Stromal cell of bone marrow (primary cell): ENCODE measurements around the gene DOK1.

ENCODE experiments used
- DNase-seq: peaks from one replicate; pipeline ENCODE4 v3.0.0-alpha.2; 2012; ENCODE audit warnings: low read depth

The DOK1 gene

GRCh38 chr2:74525717-74526648, 28.5 kb upstream of the DOK1 start, which contains the start of gene DQX1:
DQX1 (minus strand) TSS chr2:74526231; CDS start chr2:74525729, 502 bp downstream.
- no peak for DNase-seq

GRCh38 chr2:74526649-74527230, 27.8 kb upstream of the DOK1 start:
- no peak for DNase-seq

GRCh38 chr2:74527741-74528140, 26.8 kb upstream of the DOK1 start:
- no peak for DNase-seq

GRCh38 chr2:74528600-74529356, 25.7 kb upstream of the DOK1 start:
- DNase-seq: no peak

- DNase-seq: peak; percentile 99
Measured at GRCh38 chr2:74529357-74530238, 24.9 kb upstream of the DOK1 start, which contains the start of the genes AUP1 and HTRA2. AUP1 (minus strand) TSS chr2:74529706; CDS start chr2:74529629, 77 bp downstream. HTRA2 (plus strand) TSS chr2:74529933; CDS start chr2:74530007, 74 bp downstream.

- no peak for DNase-seq
Measured at GRCh38 chr2:74530239-74531187, 24.0 kb upstream of the DOK1 start.

- DNase-seq: no peak
Measured at GRCh38 chr2:74531666-74532065, 22.9 kb upstream of the DOK1 start.

- DNase-seq: no peak
Measured at GRCh38 chr2:74532222-74532621, 22.3 kb upstream of the DOK1 start.

GRCh38 chr2:74533464-74533863, 21.1 kb upstream of the DOK1 start:
- no peak for DNase-seq

GRCh38 chr2:74534411-74534810, 20.1 kb upstream of the DOK1 start:
- no peak for DNase-seq

GRCh38 chr2:74535440-74535965, 19.0 kb upstream of the DOK1 start:
- no peak for DNase-seq

GRCh38 chr2:74536166-74536950, 18.2 kb upstream of the DOK1 start:
- DNase-seq: no peak

- DNase-seq: peak; percentile 33
Measured at GRCh38 chr2:74537140-74537539, 17.4 kb upstream of the DOK1 start.

- DNase-seq: no peak
Measured at GRCh38 chr2:74538881-74539339, 15.6 kb upstream of the DOK1 start.

- peak; percentile 76 for DNase-seq
Measured at GRCh38 chr2:74540291-74540690, 14.2 kb upstream of the DOK1 start.

GRCh38 chr2:74542978-74543377, 11.5 kb upstream of the DOK1 start:
- no peak for DNase-seq

GRCh38 chr2:74544634-74545033, 9.9 kb upstream of the DOK1 start:
- no peak for DNase-seq

GRCh38 chr2:74546004-74546403, 8.5 kb upstream of the DOK1 start:
- DNase-seq: no peak

GRCh38 chr2:74548285-74548899, 6.1 kb upstream of the DOK1 start:
- DNase-seq: no peak
